ENCODE measurements around the gene GRM4. TPM values are rescaled to one million over a fixed set of nuclear protein-coding genes. Genes with fewer than 3 reads are reported as not detected.

GRM4 gene
- total and polyA plus RNA-seq, 10 of the 15 experiments (the other 5 are each of a cell fraction or from before 2014, with no cell fraction given) = 0.01 to 0.31 (median 0.05) TPM; not detected in 2

DNA sequence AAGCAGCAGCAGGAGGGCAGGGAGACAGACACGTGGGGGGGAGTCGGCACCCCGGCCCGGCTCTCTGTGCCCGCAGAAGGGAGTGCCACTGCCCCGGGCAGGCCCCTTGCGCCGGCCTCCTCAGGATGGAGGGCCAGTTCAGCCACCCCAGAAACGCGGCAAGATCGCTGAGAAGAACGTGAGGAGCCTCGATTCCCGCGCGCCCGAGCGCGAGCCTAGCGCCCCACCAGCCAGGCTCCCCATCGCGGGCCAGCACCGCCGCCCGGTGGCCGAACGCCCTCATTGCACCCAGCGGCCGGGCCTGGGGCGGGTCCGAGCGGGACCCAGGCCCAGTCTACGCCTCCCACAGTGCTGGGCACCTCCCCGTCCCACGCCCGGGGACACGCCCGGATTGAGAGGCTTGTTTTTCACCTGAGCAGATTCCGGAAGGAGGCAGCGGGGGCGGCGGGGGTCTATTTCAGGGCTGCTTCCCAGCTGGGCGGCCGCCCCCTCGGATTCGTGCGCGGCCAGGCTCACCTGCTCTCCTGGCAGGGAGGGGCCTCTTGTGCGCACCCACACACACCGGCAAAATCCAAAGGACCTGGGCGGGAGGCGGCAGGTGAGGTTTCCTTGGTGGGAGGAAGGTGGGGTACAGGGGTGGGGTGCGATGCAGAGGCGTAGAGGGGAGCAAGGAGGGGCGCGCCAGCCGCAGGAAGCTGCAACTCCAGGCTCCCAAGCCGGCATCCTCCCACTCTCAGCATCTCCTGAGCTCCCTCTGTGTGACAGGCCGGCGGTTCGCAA lies 9.0 kb upstream of the GRM4 start (continued):
- TF ChIP-seq, protein P1, sequence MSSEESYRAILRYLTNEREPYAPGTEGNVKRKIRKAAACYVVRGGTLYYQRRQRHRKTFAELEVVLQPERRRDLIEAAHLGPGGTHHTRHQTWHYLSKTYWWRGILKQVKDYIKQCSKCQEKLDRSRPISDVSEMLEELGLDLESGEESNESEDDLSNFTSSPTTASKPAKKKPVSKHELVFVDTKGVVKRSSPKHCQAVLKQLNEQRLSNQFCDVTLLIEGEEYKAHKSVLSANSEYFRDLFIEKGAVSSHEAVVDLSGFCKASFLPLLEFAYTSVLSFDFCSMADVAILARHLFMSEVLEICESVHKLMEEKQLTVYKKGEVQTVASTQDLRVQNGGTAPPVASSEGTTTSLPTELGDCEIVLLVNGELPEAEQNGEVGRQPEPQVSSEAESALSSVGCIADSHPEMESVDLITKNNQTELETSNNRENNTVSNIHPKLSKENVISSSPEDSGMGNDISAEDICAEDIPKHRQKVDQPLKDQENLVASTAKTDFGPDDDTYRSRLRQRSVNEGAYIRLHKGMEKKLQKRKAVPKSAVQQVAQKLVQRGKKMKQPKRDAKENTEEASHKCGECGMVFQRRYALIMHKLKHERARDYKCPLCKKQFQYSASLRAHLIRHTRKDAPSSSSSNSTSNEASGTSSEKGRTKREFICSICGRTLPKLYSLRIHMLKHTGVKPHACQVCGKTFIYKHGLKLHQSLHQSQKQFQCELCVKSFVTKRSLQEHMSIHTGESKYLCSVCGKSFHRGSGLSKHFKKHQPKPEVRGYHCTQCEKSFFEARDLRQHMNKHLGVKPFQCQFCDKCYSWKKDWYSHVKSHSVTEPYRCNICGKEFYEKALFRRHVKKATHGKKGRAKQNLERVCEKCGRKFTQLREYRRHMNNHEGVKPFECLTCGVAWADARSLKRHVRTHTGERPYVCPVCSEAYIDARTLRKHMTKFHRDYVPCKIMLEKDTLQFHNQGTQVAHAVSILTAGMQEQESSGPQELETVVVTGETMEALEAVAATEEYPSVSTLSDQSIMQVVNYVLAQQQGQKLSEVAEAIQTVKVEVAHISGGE (CRISPR knock-in tag; IDR thresholded peaks at IDR 0.05) = no peak
- TF ChIP-seq SMC3 (IDR thresholded peaks at IDR 0.05; ENCODE audit: borderline replicate concordance, low read length) (peak; percentile 82), RFX5 (IDR thresholded peaks at IDR 0.05; ENCODE audit: low read depth, low read length) (no peak), RAD21 (IDR thresholded peaks at IDR 0.05; ENCODE audit: insufficient read depth, low read depth, low read length) (peak; percentile 97), RB1 (IDR thresholded peaks at IDR 0.05; ENCODE audit: borderline replicate concordance) (peak; percentile 79; the same call in 1 of the 2 replicates), ZNF622 (IDR thresholded peaks at IDR 0.05) (no peak), MEF2A (IDR thresholded peaks at IDR 0.05; ENCODE audit: insufficient read depth, low read depth, low read length) (no peak), BHLHE40 (IDR thresholded peaks at IDR 0.05; ENCODE audit: borderline replicate concordance in 1 of 2, low read depth in 2 of 2, low read length in 1 of 2) (peak in 1 of 2 experiments; percentile 59; a peak in 1 of 4 replicates), ETV6 (conservative IDR thresholded peaks at IDR 0.05 in 1 of 2, IDR thresholded peaks at IDR 0.05 in 1 of 2; ENCODE audit: borderline replicate concordance in 1 of 2, low read depth in 1 of 2) (no peak), USF1 (IDR thresholded peaks at IDR 0.05; ENCODE audit: borderline replicate concordance, extremely low read length, insufficient read depth, low read depth, low read length) (peak; percentile 4)

Data from GM12878 (cell line).